HG02610 (cell line): ENCODE results near the gene PCDHA1.

Experiments
- ATAC-seq: cut with Tn5 transposase; IDR thresholded peaks from one replicate; pipeline ENCODE4 v1.9.1; 2021; ENCODE audit warnings: mild to moderate bottlenecking, moderate library complexity; ENCODE audit not compliant: unreplicated experiment

PCDHA1 gene

GRCh38 chr5:140916325-140916724, 130.4 kb downstream of the PCDHA1 start:
- ATAC-seq: no peak

- no peak for ATAC-seq
Observed at GRCh38 chr5:140923601-140924000, 137.7 kb downstream of the PCDHA1 start.

GRCh38 chr5:140925806-140926442, 140.0 kb downstream of the PCDHA1 start, which contains the start of gene PCDHAC1:
Gene PCDHAC1 (plus strand): TSS chr5:140926299. CDS start chr5:140926893, 594 bp downstream.
- ATAC-seq: no peak

GRCh38 chr5:140926443-140927227, 140.7 kb downstream of the PCDHA1 start:
- ATAC-seq: no peak

- no peak for ATAC-seq
Observed at GRCh38 chr5:140927228-140927573, 141.3 kb downstream of the PCDHA1 start.

GRCh38 chr5:140934964-140935606, 149.1 kb downstream of the PCDHA1 start:
- ATAC-seq: no peak

- ATAC-seq: no peak
Observed at GRCh38 chr5:140946578-140946977, 160.6 kb downstream of the PCDHA1 start.

- no peak for ATAC-seq
Observed at GRCh38 chr5:140951636-140952035, 165.7 kb downstream of the PCDHA1 start.

GRCh38 chr5:140953234-140953633, 167.3 kb downstream of the PCDHA1 start:
- no peak for ATAC-seq

GRCh38 chr5:140962190-140962589, 176.2 kb downstream of the PCDHA1 start:
- ATAC-seq: no peak

GRCh38 chr5:140964356-140964755, 178.4 kb downstream of the PCDHA1 start:
- ATAC-seq: no peak

- ATAC-seq: no peak
Observed at GRCh38 chr5:140965905-140966292, 180.0 kb downstream of the PCDHA1 start.

- no peak for ATAC-seq
Observed at GRCh38 chr5:140966293-140967225, 180.6 kb downstream of the PCDHA1 start, which contains the start of gene PCDHAC2. Gene PCDHAC2 (plus strand): TSS chr5:140966476. CDS start chr5:140966767, 291 bp downstream.

- ATAC-seq: no peak
Observed at GRCh38 chr5:140967226-140967893, 181.4 kb downstream of the PCDHA1 start.

- ATAC-seq: no peak
Observed at GRCh38 chr5:140969880-140970279, 183.9 kb downstream of the PCDHA1 start.

GRCh38 chr5:140973550-140973949, 187.6 kb downstream of the PCDHA1 start:
- ATAC-seq: no peak

- ATAC-seq: no peak
Observed at GRCh38 chr5:140977003-140977402, 191.1 kb downstream of the PCDHA1 start.

GRCh38 chr5:140978260-140978659, 192.3 kb downstream of the PCDHA1 start:
- ATAC-seq: no peak

GRCh38 chr5:140978983-140979382, 193.0 kb downstream of the PCDHA1 start:
- no peak for ATAC-seq

- no peak for ATAC-seq
Observed at GRCh38 chr5:140982083-140982716, 196.3 kb downstream of the PCDHA1 start.
